ENCODE results near the gene EXOC3L4.

GRCh38 chr14:103078420-103078749 lies 16.1 kb upstream of the EXOC3L4 start:
- TF ChIP-seq CTCF (IDR thresholded peaks at IDR 0.05; ENCODE audit: low read depth, low read length), result peak; percentile 72
- TF ChIP-seq POLR2A (IDR thresholded peaks at IDR 0.05; ENCODE audit: extremely low read depth, insufficient read length), result no peak
